ENCODE data around the gene FARP2.

DNA sequence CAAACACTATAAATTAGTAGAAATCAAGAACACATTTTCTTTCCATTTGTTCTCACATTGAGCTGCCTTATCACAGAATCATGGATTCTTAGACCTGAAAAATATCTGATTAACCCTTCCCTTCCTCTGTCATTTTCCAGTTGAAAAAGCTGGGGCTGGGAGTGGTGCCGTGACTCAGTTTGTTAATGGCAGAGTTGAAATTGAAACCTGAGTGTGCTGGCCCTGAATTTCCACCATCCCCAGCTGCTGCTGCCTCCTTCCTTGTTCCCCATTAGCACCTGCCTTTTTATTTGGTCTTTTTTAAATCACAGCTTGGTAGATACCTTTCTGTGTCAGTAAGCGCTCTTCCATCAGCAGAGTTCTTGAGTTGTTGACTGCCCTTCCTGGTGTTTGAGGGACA is 10.6 kb downstream of the FARP2 start:
- TF ChIP-seq, protein P1, sequence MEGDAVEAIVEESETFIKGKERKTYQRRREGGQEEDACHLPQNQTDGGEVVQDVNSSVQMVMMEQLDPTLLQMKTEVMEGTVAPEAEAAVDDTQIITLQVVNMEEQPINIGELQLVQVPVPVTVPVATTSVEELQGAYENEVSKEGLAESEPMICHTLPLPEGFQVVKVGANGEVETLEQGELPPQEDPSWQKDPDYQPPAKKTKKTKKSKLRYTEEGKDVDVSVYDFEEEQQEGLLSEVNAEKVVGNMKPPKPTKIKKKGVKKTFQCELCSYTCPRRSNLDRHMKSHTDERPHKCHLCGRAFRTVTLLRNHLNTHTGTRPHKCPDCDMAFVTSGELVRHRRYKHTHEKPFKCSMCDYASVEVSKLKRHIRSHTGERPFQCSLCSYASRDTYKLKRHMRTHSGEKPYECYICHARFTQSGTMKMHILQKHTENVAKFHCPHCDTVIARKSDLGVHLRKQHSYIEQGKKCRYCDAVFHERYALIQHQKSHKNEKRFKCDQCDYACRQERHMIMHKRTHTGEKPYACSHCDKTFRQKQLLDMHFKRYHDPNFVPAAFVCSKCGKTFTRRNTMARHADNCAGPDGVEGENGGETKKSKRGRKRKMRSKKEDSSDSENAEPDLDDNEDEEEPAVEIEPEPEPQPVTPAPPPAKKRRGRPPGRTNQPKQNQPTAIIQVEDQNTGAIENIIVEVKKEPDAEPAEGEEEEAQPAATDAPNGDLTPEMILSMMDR (IDR thresholded peaks at IDR 0.05) = no peak
- no peak for TF ChIP-seq POLR2A (IDR thresholded peaks at IDR 0.05)
